NOMO-1 treated with DMSO at 0.1 percent for 48 hours (cell line): Measurements from ENCODE around the gene CKAP2L.

Experiments used
- DNase-seq: peaks from one replicate; lab custom pipeline; 2025; ENCODE audit not compliant: unreplicated experiment; lab: John Stamatoyannopoulos, UW

CKAP2L gene

DNA sequence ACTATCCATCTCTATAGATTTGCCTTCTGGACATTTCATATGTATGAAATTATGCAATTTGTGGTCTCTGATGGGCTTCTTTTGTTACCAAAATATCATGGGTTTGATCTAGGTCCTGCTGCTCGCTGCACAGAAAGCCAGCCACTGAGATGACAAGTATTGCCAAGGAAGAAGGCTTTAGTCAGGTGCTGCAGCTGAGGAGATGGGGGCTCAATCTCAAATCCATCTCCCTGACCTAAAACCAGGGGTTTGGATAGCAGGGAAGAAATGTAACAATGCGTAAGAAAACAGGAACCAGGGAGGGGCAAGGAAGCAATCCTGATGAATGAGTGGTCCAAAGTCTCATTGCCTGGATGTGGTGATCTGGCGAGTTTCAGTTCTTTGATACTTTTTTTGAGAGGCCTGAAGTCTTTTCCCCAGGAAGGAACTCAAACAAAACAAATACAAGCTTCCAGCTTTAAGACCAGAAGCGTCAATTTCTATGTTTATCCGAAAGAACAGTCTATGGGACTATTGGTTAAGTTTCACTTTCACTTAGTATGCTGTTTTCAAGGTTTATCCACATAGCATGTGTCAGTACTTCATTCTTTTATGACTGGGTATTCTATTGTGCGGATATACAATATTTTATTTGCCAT lies 3.4 kb upstream of the CKAP2L start:
- no peak for DNase-seq

DNA sequence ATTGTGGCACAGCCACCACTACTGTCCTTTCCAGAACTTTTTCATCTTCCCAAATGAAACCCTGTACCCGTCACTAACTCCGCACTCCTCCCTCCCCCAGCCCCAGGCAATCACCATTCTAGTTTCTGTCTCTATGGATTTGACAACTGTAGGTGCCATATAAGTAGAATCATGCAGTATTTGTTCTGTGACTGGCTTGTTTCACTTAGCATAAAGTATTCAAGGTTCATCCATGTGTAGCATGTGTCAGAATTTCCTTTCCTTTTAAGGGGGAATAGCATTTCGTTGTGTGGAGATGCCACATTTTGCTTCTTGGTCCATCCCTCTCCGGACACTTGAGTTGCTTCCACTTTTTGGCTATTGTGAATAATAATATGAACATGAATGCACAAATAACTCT lies 842 bp upstream of the CKAP2L start:
- no peak for DNase-seq

DNA sequence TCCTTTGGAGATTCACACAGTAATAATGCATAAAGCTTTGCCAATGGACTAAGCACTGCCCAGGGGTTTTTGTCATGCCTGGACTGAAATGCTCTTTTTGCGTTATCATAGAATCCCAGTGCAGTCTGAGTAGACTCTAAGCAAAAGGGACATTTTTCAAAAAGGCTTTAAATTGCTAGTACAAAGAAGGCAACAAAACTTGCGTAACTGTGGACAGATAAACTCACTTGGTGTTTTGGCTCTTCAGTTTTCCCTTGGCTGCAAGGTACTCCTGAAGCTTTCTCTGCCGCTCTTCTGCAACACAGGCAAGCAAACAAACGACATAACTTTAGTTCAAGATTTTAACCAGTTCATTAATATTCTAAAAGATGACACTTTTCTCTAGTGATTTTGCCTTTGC lies 2.1 kb downstream of the CKAP2L start:
- DNase-seq: no peak

DNA sequence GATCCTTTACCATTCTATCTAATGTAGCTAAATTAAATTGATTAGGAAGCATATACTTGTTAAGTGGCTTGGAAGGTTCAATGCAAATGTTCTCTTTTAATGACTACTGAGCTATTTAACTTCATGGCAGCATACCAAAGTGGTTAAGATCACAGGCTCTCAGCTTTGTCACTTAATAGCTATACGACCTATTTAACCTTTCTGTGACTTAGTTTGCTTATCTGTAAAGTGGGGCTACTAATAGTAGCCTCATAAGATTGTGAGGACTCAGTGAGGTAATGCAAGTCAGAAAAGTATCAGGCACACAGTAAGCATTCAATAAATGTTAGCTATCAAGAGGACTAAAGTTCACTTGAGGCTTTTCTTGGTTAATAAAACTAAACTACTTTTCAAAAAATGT lies 4.3 kb downstream of the CKAP2L start:
- DNase-seq: no peak

DNA sequence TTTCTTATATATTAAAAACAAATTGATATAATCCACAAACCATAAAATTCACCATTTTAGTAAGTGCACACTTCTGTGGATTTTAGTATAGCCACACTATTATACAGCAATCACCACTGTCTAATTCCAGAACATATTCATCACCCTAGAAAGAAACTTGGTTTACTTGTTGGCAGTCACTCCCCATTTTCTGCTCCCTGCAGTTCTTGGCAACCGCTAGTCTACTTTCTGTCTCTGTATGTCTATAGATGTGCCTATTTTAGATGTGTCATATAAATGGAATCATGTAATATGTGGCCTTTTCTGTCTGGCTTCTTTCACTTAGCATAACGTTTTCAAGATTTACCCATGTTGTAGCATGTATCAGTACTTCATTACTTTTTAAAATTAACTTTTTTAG lies 5.7 kb downstream of the CKAP2L start:
- DNase-seq: no peak

DNA sequence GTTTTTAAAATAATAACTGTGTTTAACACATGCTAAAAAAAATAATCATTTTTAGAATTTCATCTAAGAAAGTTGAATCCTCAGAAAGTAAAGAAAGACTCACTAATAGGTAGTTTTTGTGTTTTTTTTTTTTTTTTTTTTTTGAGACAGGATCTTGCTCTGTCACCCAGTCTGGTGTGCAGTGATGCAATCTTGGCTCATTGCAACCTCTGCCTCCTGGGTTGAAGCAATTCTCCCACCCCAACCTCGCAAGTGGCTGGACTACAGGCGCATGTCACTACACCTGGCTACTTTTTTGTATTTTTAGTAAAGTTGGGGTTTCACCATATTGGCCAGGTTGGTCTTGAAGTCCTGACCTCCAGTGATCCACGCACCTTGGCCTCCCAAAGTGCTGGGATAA lies 7.1 kb downstream of the CKAP2L start:
- DNase-seq: peak; percentile 20

DNA sequence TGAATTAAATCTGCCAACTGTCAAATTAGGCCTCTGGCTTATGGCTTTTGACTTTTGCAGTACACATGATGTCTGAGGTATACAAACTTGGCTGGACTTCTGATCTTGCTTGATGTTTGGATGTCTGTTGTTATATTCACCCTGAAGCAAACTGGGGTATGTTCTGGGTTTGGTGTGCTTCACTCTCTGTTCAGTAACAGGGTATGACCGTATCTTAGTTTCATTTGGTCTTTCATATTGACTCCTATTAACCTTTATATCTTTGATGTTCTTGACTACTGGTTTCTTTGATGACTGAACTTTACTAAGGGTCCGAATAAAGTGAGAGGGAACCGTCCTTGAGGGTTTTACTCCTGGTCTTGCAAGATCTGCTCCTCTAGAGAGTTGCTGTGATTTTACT lies 8.2 kb downstream of the CKAP2L start:
- DNase-seq: no peak

DNA sequence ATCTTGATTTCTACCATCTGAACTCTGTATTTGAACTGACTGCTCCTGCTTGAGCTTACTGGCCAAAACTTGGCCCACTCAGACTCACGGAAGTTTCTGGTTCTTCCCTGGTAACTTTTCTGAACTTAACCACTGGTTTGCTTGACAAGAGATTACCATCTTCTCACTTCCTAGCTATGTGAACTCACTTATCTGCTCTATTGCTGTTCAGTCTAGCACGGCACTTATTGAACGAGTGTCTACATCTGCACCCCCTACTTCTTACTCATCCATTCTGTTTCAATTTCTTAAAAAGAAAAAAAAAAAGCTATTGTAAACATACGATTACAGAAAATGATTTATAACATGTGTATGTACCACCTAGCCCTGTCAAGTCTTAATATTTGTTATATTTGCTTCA lies 9.0 kb downstream of the CKAP2L start:
- DNase-seq: no peak

DNA sequence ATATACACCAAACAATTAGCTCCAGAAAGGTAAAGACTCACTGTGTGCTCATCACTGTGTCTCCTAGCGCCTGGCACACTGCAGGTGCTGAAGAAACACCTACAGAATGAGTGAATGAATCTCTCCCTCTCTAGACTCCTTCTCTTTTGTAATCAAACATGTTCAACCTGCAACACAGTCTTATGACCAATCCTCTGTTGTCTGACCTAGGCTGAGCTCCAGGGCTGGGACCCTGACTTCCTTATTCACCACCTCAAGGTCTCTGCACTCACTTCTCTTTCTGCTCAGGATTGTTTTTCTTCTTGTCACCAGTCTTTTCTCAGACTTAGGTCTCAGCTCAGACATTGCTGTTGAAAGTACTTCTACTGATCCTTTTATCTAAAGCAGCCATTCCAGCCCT lies 9.8 kb downstream of the CKAP2L start:
- peak; percentile 69 for DNase-seq

DNA sequence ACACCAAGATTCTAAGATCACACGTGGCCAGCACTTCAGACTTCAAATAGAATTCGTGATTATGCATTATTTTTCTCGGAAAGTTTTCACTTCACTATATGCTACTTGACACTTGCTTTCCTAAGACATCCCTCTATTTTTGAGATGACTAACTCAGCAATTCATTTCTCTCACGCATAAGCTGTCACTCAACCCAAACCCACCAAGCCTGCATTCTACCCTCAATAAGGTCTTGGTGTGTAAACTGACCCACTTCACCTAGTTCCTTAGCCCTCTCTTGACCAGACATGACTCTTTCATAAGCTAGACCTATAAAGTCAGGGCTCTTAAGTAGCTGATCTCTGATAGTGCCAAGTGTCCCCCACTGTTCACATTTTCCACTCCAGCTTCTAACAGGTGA lies 11.7 kb downstream of the CKAP2L start:
- DNase-seq: no peak

DNA sequence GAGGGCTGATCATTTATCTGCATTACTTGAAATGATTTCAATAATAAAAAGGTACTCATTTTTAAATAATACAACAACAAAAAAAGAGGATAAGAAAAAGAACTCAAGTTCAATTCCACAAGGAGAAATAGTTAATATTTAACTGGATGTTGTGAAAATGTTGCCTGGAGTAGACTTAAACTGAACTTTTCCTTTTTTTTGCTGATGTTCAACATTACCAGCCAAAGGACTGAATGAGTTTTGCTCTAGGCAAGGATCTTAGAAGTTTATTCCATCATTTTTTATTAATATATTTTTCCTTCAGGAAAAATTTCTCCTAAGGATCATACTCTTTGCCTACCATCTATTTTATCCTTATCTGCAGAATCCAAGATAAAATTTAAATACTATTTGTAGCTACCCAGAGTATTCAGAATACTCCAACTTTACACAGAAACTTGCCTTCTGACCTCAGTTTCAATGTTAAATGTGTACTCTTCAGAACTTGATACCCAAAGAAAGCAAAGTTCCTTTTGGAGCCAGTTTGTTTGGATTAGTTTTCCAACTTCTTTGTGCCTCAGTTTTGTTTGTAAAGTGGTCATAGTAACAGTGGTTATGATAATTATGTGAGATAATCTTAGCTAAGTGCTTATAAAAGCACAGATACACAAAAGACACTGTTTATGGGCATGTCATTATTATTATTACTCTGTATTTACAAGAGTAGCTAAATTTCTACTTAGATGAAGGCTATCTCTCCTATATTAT lies 12.8 kb downstream of the CKAP2L start:
- DNase-seq: no peak

DNA sequence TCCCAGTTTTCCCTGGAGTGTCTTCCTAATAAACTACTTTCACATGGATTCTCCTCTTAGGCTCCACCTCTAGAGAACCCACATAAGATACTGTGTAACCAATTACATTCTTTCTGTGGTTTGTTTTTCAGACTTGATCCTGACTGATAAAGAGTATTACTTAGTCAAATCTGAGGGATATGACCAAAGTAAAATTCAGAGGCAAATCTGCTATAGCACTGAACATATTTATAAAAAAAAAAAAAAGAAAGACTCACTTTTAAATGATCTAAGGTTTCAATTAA lies 13.9 kb downstream of the CKAP2L start:
- no peak for DNase-seq

DNA sequence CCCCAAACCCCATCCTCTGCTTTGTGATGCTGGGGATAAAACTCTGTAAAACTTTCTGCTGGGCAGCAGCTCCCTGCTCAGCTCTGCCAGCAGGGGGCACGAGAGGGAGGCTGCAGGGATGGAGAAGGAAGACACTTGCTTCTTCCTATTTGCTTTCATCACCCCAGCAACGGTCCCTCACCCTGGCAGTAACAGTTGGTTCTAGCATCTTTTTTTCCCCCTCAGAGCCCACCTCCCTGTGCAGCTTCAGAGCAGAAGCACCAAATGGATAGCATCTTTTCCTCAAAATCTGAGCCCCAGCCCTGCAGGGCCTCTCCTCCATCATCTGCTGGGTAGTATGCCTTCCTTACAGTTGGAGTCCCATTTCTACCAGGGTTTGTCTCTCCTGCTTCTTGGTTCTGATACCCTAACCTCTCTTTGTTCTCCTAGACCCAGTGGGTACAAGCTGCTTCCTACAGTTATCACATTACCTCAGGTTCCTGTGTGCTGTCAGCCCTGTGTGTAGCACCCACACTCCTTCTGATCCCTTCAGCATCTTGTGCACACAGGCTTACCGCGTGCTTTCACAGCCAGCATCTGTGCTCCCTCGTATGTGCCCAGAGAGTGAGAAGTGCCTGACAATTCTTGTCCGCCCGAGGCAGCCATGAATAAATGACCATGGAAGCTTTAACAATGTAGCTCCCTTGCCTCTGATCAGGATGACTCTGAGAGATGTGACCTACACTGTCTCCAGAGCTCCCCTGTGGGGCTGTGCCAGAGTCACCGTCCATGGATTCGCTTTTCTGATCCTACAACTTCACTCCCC lies 14.5 kb downstream of the CKAP2L start:
- DNase-seq: peak; percentile 73

DNA sequence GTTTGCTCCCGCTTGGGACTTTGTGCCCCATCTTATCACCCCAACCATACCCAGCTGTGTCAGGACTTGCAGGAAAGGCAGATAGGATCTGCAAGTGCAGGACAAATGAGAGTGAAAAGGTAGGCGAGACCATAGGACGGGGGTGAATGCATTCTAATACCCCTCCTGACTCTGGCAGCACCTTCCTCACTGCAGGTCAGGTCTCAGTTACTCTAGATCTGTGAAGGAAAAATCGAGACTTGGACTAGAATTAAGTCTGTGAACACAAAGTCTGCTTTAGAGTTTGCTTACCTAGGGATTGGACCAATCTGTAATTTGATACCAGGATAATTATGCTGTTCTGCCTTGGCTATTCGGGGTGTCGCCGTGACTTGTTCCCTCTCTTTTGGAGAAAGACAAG lies 23.9 kb downstream of the CKAP2L start:
- DNase-seq: no peak

DNA sequence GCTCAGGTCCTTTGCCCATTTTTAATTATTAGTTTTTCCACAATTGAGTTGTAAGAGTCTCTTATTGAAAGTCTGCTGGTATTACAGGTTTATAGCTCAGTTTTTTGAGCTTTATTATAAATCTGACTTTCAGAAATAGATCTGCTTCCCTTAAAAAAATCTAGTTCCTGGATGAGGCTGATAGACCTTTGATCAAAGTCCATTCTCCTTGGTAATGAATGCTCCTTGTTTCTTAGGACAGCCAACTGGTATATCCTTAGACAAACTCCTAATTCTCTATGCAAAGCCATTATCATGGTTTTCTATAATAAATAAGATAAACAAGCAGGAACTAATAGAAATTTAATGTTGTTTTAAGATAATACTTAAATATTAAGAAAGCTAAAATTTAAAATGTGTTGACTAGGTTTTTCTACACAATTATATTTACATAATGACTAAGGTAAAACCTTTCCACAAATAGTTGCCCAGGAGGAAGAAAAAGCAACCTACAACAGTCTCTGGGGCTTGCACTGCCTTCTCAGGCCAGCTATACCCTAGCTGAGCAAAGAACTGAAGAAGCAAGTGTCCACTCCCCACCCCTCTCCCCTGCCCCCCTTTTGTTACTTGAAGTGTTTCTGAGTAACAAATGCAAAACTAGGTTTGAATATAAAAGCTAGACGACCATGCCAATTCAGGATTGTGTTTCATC lies 26.7 kb downstream of the CKAP2L start:
- no peak for DNase-seq

DNA sequence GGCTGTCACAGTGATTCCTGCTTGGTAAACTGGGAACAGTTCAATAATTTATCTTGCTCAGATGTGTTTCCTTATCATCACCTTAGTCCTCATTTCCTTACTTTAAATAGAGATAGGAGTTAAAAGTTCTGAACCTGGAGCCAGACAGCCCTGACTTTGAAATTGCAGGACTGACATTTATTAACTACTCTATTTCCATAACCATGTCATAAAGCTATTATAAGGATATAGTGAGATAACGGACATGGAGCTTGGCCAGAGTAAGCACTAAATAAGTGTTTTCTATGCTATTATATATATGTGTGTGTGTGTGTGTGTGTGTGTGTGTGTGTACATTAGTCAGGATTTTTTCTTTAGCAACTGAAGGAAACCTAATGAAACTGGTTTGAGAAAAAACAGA lies 30.5 kb downstream of the CKAP2L start:
- no peak for DNase-seq

DNA sequence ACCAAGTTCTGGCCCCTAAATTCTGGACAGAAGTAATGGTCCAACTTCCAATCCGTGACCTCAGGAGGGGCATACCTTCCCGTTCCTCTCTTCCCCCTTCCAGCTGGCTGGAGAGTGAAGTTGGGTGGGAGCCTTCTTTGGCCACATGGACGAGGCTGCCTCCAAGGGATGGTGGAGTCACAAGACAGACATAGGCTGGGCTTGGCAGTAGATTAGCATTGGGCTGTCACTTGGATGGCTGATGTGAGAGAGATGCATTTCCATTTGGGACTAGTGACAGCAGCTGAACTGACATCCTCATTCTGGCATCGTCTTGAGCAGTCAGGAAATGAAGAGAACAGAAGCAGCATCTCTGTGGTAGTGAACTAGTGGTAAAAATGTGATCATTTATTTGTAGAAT lies 31.0 kb downstream of the CKAP2L start:
- no peak for DNase-seq

DNA sequence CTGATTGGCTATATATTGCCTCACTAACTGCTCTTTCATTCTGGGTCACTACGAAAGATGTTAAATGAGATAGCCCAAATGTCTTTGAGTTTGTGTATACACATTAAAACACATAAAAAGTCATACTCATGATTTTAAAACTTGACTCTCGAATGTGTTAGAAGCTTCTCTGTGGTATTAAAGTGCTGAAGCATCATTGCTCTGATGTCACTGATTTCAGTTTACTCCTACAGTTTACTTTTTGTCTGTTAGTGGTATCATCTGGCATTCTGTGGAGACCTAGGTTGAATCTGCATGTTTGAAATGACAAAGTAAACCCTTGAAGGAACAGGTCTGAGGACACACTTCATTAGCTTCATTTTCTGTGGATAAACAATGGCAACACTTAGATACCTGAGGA lies 32.9 kb downstream of the CKAP2L start:
- no peak for DNase-seq

DNA sequence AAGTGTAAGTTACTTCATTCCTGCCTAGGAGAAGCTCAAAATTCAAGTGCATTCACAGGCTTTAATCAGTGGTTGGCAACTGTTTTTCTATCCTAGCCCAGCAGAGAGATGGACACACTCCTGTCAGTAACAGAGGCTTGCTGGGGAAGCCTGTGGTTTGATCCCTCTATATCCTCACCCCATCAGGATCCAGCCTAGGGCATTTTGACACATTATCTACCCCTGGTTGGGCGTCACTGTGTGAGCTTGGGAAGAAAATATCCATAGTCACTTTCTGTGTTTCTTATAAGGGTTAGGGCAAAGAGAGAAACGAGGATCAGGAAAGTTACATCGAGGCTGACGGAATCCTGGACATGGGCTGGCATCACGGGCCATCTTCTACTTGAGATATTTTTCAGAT lies 33.6 kb downstream of the CKAP2L start:
- DNase-seq: no peak

DNA sequence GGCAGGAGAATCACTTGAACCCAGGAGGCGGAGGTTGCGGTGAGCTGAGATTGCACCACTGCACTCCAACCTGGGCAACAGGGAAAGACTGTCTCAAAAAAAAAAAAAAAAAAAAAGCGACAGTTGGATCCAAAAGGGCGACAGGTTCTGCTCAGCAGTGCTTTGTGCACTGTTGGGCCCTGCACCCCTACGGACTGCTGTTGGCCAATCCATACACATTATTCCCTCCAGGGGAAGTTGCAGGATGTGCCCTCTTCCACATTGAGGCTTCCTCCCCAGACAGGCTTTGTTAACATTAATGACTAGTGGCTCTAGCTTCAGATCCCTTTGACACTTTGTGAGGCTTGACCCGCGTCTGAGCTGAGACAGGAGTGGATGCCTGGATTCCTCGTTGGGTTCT lies 34.2 kb downstream of the CKAP2L start:
- DNase-seq: no peak

DNA sequence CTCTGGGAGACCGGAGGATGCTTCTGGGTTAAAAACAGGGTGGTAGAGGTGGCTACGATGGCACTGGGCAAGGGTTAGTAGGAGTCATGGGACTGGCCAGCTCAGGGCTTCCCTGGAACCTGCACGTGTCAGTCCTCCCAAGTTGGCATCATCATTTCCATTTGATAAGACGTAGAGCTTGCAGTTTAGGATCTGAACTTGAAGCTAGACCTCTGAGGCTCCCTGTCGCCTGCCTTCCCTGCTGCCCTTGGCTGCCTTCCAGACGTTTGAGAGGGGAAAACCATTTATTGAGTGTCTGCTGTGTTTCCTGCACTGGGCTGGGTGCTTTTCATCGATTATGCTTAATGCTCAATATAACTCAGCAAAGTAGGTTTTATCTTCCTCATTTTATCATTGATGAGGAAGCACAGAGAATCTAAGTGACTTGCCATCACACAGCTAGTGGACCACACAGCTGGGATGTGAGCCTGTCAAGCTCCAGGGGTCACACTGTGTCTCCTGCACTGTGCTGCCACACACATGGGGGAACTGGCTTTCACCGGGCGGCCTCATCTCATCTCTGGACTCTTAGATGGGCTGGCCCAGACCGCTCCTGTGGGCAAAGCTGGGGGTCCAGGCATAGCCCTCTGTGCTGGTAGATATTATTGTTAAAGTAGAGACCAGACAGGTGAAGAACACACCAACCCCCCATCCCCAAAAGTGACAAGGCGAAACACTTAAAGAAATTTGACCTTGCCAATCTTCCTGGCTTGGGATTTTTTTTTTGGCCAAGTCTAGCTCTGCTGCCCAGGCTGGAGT lies 35.8 kb downstream of the CKAP2L start:
- DNase-seq: no peak
